HG03378 (cell line): ENCODE data around the gene TAF11.
"Not testable (repeated sequence)": the region's sequence is repeated elsewhere in the genome, so short reads cannot be mapped to it uniquely, and the experiment has no call there.

ENCODE experiments used
- ATAC-seq: cut with Tn5 transposase; IDR thresholded peaks from one replicate; pipeline ENCODE4 v1.9.1; 2021; ENCODE audit warnings: mild to moderate bottlenecking, moderate library complexity; ENCODE audit not compliant: unreplicated experiment

Gene TAF11

GRCh38 chr6:34906826-34907225, 19.0 kb upstream of the TAF11 start:
- ATAC-seq: no peak

GRCh38 chr6:34904990-34905613, 17.3 kb upstream of the TAF11 start:
- ATAC-seq: no peak

GRCh38 chr6:34901930-34902329, 14.1 kb upstream of the TAF11 start:
- no peak for ATAC-seq

GRCh38 chr6:34900321-34901031, 12.6 kb upstream of the TAF11 start:
- no peak for ATAC-seq

- ATAC-seq: not testable (repeated sequence)
These were observed 11.9 kb upstream of the TAF11 start for GRCh38 chr6:34899748-34900147.

GRCh38 chr6:34897716-34898115, 9.9 kb upstream of the TAF11 start:
- no peak for ATAC-seq

GRCh38 chr6:34897130-34897529, 9.3 kb upstream of the TAF11 start:
- no peak for ATAC-seq

- no peak for ATAC-seq
These were observed 6.9 kb upstream of the TAF11 start for GRCh38 chr6:34894693-34895092.

- no peak for ATAC-seq
These were observed 3.5 kb upstream of the TAF11 start for GRCh38 chr6:34891296-34891695.

- ATAC-seq: no peak
These were observed 2.7 kb upstream of the TAF11 start for GRCh38 chr6:34890533-34890925.

GRCh38 chr6:34888874-34889555, 1.2 kb upstream of the TAF11 start, which contains the start of gene ANKS1A:
ANKS1A (plus strand) TSS chr6:34889255; CDS start chr6:34889403, 148 bp downstream.
- ATAC-seq: no peak

GRCh38 chr6:34888514-34888856, 643 bp upstream of the TAF11 start:
- ATAC-seq: no peak

- ATAC-seq: not testable (repeated sequence)
These were observed 2.0 kb downstream of the TAF11 start for GRCh38 chr6:34885837-34886236.

- ATAC-seq: no peak
These were observed 2.8 kb downstream of the TAF11 start for GRCh38 chr6:34884996-34885395.

- ATAC-seq: not testable (repeated sequence)
These were observed 3.8 kb downstream of the TAF11 start for GRCh38 chr6:34884073-34884472.

- no peak for ATAC-seq
These were observed 9.9 kb downstream of the TAF11 start for GRCh38 chr6:34877869-34878485.

GRCh38 chr6:34877259-34877658, 10.6 kb downstream of the TAF11 start:
- ATAC-seq: no peak

GRCh38 chr6:34876472-34876871, 11.4 kb downstream of the TAF11 start:
- no peak for ATAC-seq

- ATAC-seq: no peak
These were observed 12.3 kb downstream of the TAF11 start for GRCh38 chr6:34875292-34876213.

- no peak for ATAC-seq
These were observed 15.5 kb downstream of the TAF11 start for GRCh38 chr6:34872332-34872731.

GRCh38 chr6:34871853-34872252, 16.0 kb downstream of the TAF11 start:
- no peak for ATAC-seq
